GM18867 (cell line): ENCODE measurements around the gene SLC39A9.
"Not testable (repeated sequence)": the region's sequence is repeated elsewhere in the genome, so short reads cannot be mapped to it uniquely, and the experiment has no call there.

Experiments used
- ATAC-seq: cut with Tn5 transposase; IDR thresholded peaks from one replicate; pipeline ENCODE4 v1.9.1; 2021; ENCODE audit warnings: mild to moderate bottlenecking, moderate library complexity; ENCODE audit not compliant: unreplicated experiment

SLC39A9 gene

DNA sequence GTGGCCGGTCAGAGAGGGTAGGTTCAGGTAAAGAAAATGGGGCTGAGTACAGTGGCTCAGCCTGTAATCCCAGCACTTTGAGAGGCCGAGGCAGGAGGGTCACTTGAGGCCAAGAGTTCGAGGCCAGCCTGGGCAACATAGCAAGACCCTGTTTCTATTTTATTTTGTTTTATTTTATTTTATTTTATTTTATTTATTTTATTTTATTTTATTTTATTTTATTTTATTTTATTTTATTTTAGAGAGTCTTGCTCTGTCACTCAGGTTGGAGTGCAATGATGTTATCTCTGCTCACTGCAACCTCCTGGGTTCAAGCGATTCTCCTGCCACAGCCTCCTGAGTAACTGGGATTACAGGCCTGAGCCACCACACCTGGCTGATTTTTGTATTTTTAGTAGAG is 99.4 kb downstream of the SLC39A9 start:
- not testable (repeated sequence) for ATAC-seq

DNA sequence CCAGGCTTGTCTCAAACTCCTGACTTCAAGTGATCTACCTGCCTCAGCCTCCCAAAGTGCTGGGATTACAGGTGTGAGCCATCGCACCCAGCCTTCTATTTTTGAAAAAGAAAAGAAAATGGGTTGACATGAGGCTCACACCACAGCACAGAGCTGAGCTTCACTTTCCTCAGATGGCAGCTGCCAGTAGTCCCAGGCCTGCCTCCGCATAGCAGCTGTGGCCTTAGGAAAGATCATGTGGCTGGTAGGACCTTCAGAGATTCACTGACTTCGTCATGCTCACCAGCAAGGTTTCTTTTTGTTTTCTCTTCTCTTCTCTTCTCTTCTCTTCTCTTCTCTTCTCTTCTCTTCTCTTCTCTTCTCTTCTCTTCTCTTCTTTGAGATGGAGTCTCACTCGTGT is 99.8 kb downstream of the SLC39A9 start:
- ATAC-seq = not testable (repeated sequence)

DNA sequence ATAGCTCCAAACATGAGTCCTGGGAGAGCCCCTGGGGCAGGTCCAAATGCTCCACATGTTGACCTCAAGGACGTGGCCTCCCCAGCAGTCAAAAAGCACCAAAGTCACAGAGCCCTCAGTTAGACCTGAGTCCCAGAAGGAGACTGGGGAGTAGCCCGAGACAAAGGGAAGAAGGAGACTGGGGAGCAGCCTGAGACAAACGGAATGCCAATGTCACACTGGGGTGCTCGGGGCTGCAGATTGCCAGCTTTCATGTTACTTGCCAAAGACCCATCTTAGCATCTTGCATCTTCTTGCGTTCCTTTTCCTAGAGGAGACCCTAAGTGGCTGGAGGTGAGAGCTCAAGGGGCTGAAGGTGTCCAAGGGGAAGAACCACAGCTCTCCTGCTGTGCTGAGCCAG is 100.9 kb downstream of the SLC39A9 start:
- ATAC-seq = no peak

DNA sequence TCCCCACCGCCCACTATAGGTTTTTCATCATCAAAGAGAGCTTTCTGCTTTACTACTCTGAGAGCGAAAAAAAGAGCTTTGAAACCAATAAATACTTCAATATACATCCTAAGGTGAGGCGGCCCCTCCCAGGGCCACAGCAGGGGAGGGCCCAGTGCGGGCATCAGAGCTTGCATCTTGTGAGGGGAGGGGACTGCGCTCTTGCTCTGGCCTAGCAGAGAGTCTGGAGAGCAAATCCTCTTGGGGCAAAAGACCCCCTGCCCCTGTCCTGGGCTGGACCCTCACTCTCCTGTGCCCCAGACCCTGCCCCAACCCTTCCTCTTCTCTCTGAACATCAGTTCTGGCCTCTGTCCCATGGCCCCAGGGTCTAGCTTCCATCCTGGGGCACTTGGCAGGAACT is 101.6 kb downstream of the SLC39A9 start:
- no peak for ATAC-seq

DNA sequence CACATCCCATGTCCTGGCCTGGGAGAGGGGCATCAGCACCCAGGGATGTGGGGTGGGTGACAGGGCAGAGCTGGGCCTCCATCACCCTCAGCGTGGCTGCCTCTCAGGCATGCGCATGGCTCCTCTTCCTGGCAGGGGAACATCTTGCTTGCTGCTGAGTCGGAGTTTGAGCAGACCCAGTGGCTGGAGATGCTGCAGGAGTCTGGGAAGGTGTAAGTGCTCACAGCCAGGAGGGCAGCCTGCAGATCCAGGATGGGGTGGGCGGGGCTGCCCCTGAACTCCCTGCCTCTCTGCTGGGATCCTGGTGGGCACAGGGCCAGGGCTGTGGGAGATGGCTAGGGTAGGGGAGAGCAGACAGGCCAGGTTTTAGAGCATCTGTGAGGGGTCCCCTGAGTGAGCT is 102.2 kb downstream of the SLC39A9 start:
- no peak for ATAC-seq

DNA sequence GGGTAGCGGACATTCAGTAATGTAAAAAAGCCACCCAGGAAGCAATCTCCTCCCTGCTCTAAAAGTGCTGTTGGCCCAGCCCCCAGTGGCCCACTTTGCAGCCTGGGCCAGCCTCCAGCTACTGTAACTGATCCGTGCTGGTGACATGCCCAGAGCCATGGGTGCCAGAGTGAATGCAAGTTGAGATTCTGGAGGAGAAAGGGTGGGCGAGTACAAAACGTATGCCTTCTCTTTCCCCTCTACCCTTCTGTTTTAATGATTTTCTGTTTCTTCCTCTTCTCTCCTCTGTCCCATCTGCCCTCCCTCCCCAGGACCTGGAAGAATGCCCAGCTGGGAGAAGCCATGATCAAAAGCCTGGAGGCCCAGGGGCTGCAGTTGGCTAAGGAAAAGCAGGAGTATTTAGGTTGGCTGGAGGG is 102.9 kb downstream of the SLC39A9 start:
- no peak for ATAC-seq

DNA sequence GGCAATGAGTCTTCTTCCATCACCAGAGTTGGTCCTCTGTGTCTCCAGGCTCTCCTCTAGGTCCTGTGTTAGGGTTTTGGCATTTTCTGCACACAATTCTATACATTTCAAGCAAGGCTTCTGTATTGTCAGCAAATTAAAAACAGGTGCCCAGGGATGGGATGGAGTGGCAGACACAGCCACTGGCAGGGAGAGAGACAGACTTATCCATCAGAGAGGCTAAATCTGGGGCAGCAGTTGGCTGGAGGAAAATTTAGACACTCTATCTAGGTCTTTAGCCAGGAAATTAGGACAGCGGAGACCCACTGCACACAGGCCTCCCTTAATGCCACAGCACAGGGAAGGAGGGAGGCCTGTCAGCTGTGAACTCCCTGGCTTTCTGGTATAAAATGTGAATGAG is 106.3 kb downstream of the SLC39A9 start:
- no peak for ATAC-seq

DNA sequence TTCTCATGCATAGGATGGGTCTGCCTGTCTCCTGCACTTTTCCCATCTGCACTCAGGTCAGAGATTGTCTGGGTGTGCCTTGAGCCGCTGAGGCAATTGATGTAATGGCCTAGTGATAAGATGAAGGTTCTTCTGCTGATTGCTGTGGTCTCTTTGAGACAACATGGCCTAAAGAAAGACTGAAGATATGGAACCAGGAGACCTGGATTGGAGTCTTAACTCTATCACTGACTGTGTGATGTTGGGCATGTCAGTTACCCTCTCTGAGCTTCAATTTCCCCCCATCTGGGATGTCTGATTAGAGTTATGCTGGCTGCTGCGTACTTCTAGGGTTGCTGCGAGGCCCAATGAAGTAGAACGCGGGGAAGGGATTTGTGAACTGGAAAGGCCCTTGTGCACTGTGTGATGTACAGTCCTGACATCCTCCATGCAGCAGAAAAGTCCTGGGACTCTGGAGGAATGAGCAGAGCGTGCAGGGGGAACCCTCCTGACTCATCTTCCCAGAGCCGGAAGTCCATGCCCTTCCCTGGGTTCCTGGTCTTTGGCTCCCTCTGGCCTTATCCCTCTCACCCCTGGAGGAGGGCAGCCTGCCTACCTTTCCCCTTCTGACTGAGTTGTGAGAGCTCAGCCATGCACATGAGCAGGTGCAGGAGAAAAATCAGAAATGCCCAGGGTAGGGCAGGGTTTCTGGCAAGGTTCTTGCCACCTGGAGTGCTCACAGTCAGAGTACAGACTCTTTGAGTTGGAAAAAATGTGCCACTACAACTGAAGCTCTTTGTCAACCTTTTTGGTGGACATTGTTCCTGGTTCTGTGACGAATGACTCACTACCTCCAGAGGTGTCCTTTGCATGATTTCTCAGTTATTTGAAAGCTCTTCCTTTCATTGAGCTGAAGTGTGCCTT is 107.1 kb downstream of the SLC39A9 start:
- ATAC-seq = no peak

DNA sequence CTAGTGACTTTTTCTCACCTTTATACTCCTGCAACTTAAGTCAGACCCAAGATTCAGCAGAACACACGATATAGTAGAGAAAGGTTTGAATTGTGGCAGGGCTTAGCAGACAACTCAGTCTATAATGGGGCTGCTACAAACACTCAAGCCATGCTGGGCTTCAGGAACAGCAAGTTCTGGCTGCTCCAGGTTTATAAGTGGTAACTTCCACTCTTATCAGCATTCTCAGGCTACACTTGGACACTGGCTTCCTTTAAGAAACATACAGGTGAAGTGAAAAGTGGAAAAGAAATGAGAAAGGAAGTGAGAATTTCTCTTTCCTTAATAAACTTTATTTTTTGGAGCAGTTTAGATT is 107.7 kb downstream of the SLC39A9 start:
- no peak for ATAC-seq
